HG03521 (cell line): Measurements from ENCODE around the gene NRXN3.

ENCODE experiments used
- ATAC-seq: cut with Tn5 transposase; IDR thresholded peaks from one replicate; pipeline ENCODE4 v1.9.1; 2021; ENCODE audit warnings: mild to moderate bottlenecking, moderate library complexity; ENCODE audit not compliant: unreplicated experiment

The NRXN3 gene

DNA sequence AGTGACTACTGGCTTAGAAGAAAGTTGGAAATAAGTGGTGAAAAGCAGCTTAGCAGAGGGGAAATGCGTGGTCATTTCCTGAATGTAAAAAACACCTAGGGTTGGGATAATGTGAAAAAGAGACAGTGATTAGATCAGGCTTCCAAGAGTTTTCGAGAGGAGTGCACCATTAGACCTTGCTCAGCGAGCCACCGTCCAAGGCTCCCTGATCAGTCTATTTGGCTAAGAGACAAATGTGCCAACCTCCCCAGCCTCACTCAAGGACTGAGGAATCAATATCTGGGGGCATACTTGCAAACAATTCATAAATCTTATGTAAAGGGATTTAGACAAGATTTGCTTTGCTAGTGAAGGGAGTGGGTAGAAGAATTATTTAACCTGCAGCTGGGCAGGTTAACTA, 594.5 kb downstream of the NRXN3 start:
- ATAC-seq = no peak

DNA sequence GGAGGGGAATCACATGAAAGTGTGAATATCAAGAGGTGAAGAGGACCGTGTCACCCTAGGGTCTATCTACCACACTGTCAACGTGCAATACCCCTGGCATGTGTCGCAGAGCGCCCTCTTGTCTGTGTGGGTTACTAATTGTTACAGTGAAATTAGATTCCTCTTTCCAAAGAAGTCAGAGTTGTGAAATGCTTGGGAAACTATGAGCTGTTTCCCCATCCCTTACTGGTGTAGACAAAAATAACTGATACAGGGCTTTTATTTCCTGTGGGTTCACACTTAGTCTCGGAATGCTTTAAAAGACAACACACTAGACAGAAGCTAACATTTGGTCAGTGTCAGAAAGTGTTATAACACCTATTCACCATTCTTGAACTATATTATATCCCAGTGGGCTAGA, 597.3 kb downstream of the NRXN3 start:
- ATAC-seq = no peak

DNA sequence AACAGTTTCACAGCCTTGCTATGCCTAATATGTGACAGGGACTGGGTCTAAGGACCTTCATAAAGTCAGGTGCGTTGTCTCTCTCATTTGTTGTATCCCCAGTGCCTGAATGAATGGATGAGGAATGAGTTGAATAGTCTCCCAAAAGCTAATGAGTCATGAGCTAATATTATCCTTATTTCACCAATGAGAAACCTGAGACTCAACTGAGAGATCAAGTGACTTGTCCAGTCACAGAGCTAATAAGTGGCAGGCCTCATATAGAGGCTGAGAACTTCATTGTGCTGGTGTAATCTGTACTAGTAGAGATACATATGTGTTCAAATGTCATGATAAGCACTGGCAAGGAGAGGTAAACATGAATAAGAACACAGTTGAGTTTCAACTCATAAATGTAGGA, 612.4 kb downstream of the NRXN3 start:
- ATAC-seq = no peak

GRCh38 chr14:78785265-78785664, 615.1 kb downstream of the NRXN3 start:
- no peak for ATAC-seq

DNA sequence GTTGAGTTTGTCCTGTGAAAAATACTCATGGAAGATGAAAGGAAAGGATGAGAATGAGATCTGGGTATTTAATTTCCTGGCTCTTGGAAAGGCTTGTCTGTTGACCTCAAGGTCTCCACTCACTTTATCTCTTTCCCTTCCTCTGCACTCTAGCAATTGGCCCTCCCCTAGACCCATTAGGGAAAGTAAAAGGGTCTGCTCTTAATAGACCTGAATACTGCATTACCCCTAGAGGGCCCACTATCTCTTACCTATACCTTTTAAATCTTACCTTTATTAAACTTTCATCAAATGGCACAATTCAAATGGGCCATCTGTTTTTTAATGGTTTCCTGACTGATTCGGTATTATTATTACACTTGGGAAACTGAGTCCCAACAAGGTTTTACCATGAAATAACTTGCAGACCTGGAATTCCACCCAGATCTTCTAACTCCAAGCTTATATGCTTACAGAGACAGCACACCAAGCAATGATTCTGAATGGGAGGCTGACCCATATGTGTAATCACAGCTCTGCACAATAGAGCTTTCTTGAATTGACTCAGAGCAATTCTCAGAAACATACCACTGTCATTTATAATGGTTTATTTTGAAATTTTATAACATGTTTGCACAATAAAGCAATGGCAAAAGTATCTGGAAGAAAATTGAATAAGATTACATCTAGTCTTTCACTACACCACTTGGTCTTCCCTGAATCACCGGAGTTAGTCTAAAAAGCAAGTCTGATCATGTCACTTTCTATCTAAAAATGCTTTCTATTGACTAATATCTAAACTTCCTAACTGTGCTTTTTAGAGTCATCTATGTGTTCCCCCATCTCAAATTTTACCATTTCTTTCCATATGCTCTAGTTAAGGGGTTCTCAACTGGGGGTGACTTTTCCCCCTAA, 618.5 kb downstream of the NRXN3 start:
- ATAC-seq = no peak

- no peak for ATAC-seq
These were observed 620.1 kb downstream of the NRXN3 start for GRCh38 chr14:78790271-78790670.

- no peak for ATAC-seq
These were observed 628.6 kb downstream of the NRXN3 start for GRCh38 chr14:78798757-78799156.

DNA sequence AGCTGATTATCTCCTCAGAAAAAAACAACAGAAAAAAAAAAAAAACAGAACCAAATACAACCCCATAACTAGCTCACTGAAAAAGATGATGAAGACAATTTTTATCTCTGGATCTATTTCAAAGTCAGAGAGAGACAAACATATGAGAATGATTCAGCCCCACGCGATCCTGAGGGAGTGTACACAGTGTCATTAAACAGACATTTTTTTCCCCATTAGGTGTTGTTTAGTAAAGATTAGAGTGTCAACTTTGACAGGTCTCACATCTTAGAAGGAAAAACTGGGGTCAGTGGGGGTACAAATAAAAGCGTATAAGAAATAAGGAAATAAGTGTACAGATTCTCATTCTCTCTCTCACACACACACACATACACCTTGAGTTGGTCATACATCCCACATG, 635.4 kb downstream of the NRXN3 start:
- ATAC-seq = no peak

- no peak for ATAC-seq
These were observed 652.9 kb downstream of the NRXN3 start for GRCh38 chr14:78823035-78823434.

GRCh38 chr14:78823516-78823915, 653.3 kb downstream of the NRXN3 start:
- ATAC-seq = no peak

DNA sequence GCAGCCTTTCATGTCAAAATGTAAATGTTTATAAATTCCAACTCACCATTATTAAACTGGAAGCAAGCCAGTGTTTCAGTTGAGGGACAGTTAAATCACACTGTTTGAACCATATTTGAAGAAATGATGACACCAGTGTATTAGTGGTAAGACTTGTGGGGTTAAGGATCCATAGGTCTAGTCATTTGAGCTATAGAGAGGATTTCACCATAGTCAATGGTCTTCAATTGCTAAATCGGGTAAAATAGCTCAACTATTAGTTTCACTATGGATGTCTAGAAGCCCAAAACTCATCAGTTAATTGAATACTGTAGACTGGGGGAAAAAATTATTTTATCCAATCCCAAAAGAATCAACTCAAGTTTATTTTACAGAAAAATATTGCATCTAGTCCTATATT, 659.1 kb downstream of the NRXN3 start:
- no peak for ATAC-seq

- ATAC-seq = no peak
These were observed 664.7 kb downstream of the NRXN3 start for GRCh38 chr14:78834766-78835451.

DNA sequence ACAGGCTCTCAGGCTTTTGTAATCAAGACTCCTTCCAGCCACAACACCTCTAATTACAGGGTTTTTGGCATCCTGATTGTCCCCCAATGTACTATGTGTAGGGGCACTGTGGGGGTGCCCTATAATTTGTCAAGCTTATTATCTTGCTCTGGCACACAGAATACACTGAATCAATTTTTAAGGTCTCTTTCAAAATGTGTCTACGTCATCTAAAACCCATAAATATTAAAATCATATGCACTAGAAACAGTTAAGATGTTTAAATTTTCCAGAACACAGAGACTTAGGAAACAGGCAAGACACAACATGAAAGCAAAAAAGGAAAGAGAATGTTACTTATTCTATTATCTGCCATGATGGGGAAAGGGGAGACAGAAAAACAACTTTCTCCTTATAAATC, 665.7 kb downstream of the NRXN3 start:
- no peak for ATAC-seq

DNA sequence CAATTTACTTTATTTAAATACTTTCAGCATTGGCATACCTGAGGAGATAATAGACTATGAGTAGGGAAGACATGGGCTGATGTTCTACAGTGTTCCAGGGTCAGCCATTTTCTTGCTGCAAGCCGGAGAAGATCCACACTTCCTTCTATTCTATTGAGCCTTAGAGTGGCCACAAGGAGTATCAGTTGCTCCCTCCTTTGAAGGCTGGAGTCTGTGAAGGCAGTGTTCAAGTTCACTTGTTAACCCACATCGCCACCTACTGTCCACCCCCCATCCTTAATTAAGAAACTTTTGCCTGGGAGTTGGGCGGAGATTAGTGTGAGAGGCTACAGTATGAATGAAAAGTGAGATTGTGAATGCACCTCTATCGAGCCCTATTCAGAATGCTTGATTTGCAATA, 666.6 kb downstream of the NRXN3 start:
- peak; percentile 56 for ATAC-seq

- ATAC-seq = no peak
These were observed 668.8 kb downstream of the NRXN3 start for GRCh38 chr14:78838959-78839358.

DNA sequence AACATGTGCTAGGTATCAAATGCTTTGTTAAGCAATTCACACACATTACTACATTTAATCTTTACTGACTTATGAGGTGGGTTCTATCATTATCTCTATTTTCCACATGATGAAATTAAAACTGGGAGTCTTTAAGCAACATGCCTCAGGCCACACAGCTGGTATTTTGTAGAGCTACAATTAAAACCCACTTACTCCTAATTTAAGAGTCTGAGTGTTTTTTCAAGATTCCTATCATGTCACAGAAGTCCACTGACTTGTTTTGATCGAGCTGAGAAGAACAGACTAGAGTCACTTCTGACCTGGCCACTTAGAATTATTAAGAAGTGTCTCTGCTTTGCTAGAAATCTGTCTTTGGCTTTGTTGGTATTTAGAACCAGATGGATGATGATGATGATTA, 670.7 kb downstream of the NRXN3 start:
- ATAC-seq = no peak

DNA sequence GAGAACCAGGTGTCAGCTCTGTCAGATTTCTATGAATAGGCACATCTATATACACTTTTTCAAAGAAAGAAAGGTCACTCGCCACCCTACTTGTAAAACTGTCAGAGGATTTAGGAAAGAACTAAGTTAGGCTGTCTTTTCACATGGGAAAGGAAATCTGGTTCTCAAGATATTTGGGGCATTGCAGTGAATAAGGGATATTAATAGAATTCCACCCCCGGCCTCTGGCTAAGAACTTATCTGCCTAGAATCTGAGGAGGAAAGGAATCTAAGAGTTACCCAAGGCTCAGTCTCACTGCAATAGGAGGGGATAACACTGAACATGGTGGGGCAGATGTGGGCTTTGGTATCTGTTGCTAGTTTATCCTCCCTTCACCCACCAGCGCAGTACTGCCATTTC, 677.6 kb downstream of the NRXN3 start:
- ATAC-seq = no peak

DNA sequence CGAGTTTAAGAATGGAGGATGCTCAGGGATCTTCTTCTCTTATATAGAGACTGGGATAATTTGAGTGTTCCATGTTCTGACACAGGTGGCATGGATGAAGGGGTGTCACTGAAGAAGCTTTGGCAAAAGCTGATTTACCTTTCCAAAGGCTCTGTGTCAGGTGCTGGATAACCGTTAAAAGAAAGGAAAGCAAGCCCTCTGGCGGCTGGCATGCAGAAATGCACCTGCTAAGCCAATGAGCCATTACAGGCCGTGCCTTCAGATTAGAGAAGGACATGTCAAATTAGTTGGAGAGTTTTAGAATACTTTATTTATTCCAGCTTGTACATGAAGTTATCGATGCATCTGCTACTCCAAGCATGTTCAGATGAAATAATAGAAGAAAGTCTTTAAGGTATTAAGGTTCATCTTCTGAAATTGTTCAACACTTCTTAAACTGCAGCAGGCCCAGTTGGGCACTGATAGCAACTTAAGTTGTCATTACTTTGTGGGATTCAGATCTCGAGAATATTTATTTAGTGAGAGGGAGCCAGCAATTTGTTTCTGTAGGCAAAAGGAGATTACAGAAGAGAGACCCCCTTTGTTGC, 678.2 kb downstream of the NRXN3 start:
- peak; percentile 77 for ATAC-seq

GRCh38 chr14:78849952-78850351, 679.8 kb downstream of the NRXN3 start:
- no peak for ATAC-seq

DNA sequence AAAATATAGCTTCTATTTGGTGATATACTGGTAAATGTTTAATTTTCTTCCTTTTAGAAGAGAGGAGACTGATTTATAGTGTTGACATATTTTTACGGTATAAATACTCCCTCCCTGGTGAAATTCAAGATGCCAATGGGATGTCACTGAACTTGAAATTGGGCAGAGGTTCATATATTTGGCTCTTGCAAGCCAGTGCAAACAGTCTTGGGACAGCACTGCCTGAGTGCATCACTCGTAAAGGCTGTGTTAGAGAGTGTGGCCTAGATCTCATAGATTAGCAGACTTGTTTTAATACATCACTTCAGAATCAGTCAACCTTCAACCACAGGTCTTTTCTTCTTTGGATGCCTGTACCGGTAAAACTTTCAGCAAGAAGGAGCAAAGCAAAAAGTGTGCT, 681.0 kb downstream of the NRXN3 start:
- ATAC-seq = no peak

GRCh38 chr14:78852040-78852439, 681.9 kb downstream of the NRXN3 start:
- ATAC-seq = no peak

DNA sequence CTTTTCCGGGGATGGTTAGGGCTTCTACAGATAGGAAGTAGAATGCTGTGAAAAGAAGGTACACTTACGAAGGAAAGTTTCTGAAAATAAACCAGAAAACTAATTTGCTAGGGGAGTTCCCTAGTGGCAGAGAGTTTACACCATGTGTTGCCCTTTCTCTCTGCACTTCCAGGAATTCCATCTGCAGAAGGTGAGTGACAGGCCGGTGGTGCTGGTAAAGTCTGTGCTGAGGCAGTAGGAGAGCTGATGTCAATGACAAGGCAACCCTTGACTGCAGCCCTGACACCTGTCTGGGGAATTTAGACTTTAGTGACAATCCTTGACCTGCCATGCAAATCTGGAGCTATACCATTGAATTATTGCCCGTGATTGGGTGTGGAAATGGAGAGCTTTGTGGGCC, 687.8 kb downstream of the NRXN3 start:
- no peak for ATAC-seq
